Esophagus muscularis mucosa (tissue), 4 donors: ENCODE results near the gene ST6GAL1. TPM values are rescaled to one million over a fixed set of nuclear protein-coding genes. Genes with fewer than 3 reads are reported as not detected.
"Not testable (repeated sequence)": the region's sequence is repeated elsewhere in the genome, so short reads cannot be mapped to it uniquely, and the experiment has no call there.

Experiments
- DNase-seq: peaks from one replicate; pipeline ENCODE4 v3.0.0-alpha.2; 2017; ENCODE audit errors: extremely low spot score
- H3K27ac ChIP-seq, 4 donors: fragments of 200-600 bp; sonication (generic); replicated peaks in 1 of 4; 1 replicate in 3 of 4; 2 replicates in 1 of 4; pipeline ENCODE4 v1.5.1; 2016 to 2019; ENCODE audit warnings: mild to moderate bottlenecking in 1 of 4
- H3K27me3 ChIP-seq, 4 donors: fragments of 200-600 bp; sonication (generic); one replicate each; pipeline versions ENCODE4 v1.5.1 to v1.6.0; 2016 to 2019
- H3K36me3 ChIP-seq, 4 donors: fragments of 200-600 bp; sonication (generic); one replicate each; pipeline ENCODE4 v1.5.1; 2016 to 2019
- H3K4me1 ChIP-seq, 4 donors: fragments of 200-600 bp; sonication (generic); one replicate each; pipeline ENCODE4 v1.5.1; 2016 to 2019
- H3K4me3 ChIP-seq, 4 donors: fragments of 200-600 bp; sonication (generic); 1 replicate in 2 of 4; 2 replicates in 2 of 4; pipeline ENCODE4 v1.5.1; 2016 to 2019; ENCODE audit warnings: mild to moderate bottlenecking in 4 of 4, moderate library complexity in 1 of 4
- H3K9me3 ChIP-seq, 4 donors: fragments of 200-600 bp; sonication (generic); 1 replicate in 3 of 4; 2 replicates in 1 of 4; pipeline ENCODE4 v1.5.1; 2016 to 2019
- EP300 ChIP-seq: sonication (generic); formaldehyde crosslinking; IDR thresholded peaks from one replicate; pipeline ENCODE4 v1.6.1; 2017; ENCODE audit warnings: antibody characterized with exemption
- POLR2A ChIP-seq: fragments of 450-650 bp; IDR thresholded peaks from one replicate; pipeline ENCODE4 v1.6.1; 2017; ENCODE audit warnings: antibody characterized with exemption, moderate library complexity, mild to moderate bottlenecking, low read depth
- POLR2AphosphoS5 ChIP-seq, 2 donors: sonication (generic); formaldehyde crosslinking; IDR thresholded peaks; one replicate each; pipeline ENCODE4 v1.6.1; 2017; ENCODE audit warnings: antibody characterized with exemption in 2 of 2
- WGBS: methylation state at CpG from one replicate; pipeline ENCODE4 v1.1.5; 2018; 5-methylcytosine and 5-hydroxymethylcytosine counted together
- intact Hi-C: fragments of 100-400 bp; cut with DNase I; formaldehyde crosslinking; loops from one replicate; pipeline ENCODE4 v1.15.1; 2023
- total RNA-seq, 4 donors: library from RNA; depleted of rRNA; stranded (reverse); fragments of >200 nt; gene quantifications; one replicate each; pipeline versions ENCODE4 v1.1.0 to v1.2.1, GENCODE V29; 2016
- TF ChIP-seq, protein P1 (sequence below), 3 experiments: fragments of 200-600 bp in 2 of 3; fragments of 450-650 bp in 1 of 3; sonication (generic) in 2 of 3; IDR thresholded peaks; one replicate each; pipeline ENCODE4 v1.5.1; 2017 to 2019; ENCODE audit warnings: antibody characterized with exemption in 3 of 3, mild to moderate bottlenecking in 2 of 3, moderate library complexity in 1 of 3

Gene ST6GAL1
- total RNA-seq, 4 donors from 2014 or later = 15.4 to 29.6 (median 24.4) TPM

DNA sequence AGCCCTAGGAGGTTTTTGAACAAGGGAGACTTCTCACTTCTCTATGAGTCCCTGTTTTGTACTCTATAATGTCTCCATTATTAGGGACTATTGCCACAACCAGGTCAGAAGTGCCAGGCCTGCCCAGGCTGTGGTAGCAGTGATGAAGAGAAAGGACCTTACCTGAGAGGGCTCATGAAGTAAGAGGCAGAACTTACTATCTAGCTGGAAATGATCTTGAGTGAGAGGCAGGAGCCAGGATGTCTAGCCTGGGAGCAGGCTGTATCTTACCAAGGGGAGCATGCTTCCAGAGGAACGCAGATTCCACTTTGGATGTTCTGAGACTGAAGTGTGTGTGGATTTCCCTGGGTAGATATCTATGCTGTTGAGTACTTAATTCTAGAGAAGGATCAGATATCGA, 115.7 kb downstream of the ST6GAL1 start:
- Histone ChIP-seq H3K27me3 (no peaks in the 10 kb centered on the region), H3K4me1 (peaks cover 0 to 25% (median 12%) of the 10 kb centered on the region in 4 donors), H3K27ac (no peak overlapping the region), H3K9me3 (no peaks in the 10 kb centered on the region), H3K36me3 (peaks cover 0 to 21% (median 5%) of the 10 kb centered on the region in 4 donors), H3K4me3 (no peak overlapping the region)
- TF ChIP-seq EP300 (no peak), POLR2A (no peak), POLR2AphosphoS5 (IDR thresholded peaks at IDR 0.05) (no peak)
- TF ChIP-seq, protein P1, sequence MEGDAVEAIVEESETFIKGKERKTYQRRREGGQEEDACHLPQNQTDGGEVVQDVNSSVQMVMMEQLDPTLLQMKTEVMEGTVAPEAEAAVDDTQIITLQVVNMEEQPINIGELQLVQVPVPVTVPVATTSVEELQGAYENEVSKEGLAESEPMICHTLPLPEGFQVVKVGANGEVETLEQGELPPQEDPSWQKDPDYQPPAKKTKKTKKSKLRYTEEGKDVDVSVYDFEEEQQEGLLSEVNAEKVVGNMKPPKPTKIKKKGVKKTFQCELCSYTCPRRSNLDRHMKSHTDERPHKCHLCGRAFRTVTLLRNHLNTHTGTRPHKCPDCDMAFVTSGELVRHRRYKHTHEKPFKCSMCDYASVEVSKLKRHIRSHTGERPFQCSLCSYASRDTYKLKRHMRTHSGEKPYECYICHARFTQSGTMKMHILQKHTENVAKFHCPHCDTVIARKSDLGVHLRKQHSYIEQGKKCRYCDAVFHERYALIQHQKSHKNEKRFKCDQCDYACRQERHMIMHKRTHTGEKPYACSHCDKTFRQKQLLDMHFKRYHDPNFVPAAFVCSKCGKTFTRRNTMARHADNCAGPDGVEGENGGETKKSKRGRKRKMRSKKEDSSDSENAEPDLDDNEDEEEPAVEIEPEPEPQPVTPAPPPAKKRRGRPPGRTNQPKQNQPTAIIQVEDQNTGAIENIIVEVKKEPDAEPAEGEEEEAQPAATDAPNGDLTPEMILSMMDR (IDR thresholded peaks at IDR 0.05) = no peak
- WGBS = 100% methylated on average over 2 of the region's 2 CpGs
- intact Hi-C loops = no loop called here
- no peak for DNase-seq

DNA sequence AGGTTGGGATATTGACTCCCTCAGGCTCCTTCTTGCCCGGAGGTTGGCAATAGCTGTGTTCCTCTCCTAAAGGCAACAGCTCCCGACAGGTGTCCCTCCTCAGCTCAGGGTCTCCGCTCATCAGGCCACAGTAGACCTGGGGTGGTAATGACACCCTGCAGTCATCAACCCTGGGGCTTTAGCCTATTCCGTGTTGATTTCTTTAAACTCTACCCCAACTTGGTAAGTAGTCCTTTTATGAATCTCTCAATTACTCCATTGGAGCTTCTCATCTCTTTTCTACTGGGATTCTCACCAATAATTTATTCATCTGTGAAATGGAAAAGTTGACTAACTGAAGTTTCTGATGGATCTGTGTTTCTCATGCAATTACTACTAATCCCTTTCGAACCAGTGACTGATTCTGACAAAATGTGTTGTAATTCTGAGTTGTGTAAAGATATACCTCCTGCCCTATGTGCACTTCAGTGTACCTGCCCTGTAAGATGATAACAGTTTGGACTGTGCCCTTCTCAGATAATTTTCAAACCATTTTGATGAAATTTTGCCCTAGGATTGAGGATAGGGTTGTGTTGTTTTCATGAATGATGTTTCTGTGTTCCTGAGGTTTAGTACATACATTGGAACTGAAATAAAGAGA, 119.3 kb downstream of the ST6GAL1 start:
- no peak for TF ChIP-seq POLR2AphosphoS5 (IDR thresholded peaks at IDR 0.05)
- no peak for TF ChIP-seq POLR2A
- TF ChIP-seq EP300 = no peak
- TF ChIP-seq, protein P1 (IDR thresholded peaks at IDR 0.05) = no peak
- intact Hi-C loops = no loop called here
- peak; percentile 45 for DNase-seq
- no peak overlapping the region for H3K27ac ChIP-seq
- WGBS = 84% methylated on average over 5 of the region's 5 CpGs
- peaks cover 0 to 35% (median 11%) of the 10 kb centered on the region in 4 donors for H3K36me3 ChIP-seq
- H3K9me3 ChIP-seq = peaks cover 0 to 11% (median 9%) of the 10 kb centered on the region in 4 donors
- no peaks in the 10 kb centered on the region for H3K27me3 ChIP-seq
- no peak overlapping the region for H3K4me3 ChIP-seq
- H3K4me1 ChIP-seq = peaks cover 0 to 10% (median 4%) of the 10 kb centered on the region in 4 donors

DNA sequence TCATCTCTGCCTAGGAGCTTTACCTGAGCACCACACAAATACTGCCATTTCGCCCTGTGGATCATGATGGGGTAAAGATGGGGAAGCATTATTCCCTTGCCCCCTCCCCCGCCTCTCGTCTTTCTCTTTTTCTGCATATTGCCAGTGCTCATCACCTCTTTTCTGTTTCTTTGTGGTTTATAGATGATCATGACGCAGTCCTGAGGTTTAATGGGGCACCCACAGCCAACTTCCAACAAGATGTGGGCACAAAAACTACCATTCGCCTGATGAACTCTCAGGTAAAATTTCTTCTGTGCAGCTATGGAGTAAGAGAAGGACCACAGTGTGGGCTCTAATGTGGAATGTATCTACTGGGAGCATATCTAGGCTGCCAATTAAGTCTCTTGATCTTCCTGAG, 120.7 kb downstream of the ST6GAL1 start:
- no peaks in the 10 kb centered on the region for H3K27me3 ChIP-seq
- H3K36me3 ChIP-seq = peaks cover 0 to 36% (median 11%) of the 10 kb centered on the region in 4 donors
- H3K4me1 ChIP-seq = no peaks in the 10 kb centered on the region
- H3K9me3 ChIP-seq = peaks cover 0 to 13% (median 11%) of the 10 kb centered on the region in 4 donors
- intact Hi-C loops = no loop called here
- TF ChIP-seq EP300 = no peak
- TF ChIP-seq POLR2A = no peak
- TF ChIP-seq POLR2AphosphoS5 (IDR thresholded peaks at IDR 0.05) = no peak
- TF ChIP-seq, protein P1 (IDR thresholded peaks at IDR 0.05) = no peak
- H3K27ac ChIP-seq = no peak overlapping the region
- no peak overlapping the region for H3K4me3 ChIP-seq
- peak; percentile 26 for DNase-seq
- 96% methylated on average over 5 of the region's 5 CpGs for WGBS

DNA sequence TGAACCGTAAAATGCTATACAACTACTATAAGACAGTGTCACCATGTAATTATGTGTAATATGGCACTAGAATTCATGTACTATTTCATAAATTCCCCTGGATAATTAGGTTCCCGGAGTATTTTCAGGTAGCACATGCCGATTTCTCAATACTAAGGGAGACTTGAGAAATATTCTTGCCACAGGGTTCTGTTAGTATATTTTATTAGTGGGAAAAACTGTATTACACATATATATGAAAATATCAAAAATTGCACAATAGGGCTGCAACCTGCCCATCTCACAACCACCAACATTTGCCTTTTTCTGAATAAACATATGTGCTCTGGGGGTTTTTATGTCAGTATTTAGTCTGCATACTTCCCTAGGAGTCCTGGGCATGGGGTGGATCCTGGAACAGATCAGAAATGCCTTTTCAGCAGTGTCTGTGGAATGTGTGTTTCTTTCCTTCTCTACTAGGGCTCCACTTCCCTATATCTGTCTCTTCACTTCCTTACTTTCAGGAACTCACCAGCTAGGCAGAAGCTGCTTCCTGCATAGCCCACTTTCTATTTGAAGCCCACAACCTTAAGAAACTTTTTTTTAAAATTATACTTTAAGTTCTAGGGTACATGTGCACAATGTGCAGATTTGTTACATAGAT, 121.5 kb downstream of the ST6GAL1 start:
- peaks cover 0 to 13% (median 11%) of the 10 kb centered on the region in 4 donors for H3K9me3 ChIP-seq
- H3K27ac ChIP-seq = no peak overlapping the region
- no peak for DNase-seq
- no peaks in the 10 kb centered on the region for H3K27me3 ChIP-seq
- TF ChIP-seq POLR2A (no peak), EP300 (no peak), POLR2AphosphoS5 (IDR thresholded peaks at IDR 0.05) (no peak)
- TF ChIP-seq, protein P1 (IDR thresholded peaks at IDR 0.05) = no peak
- intact Hi-C loops = no loop called here
- H3K4me1 ChIP-seq = no peaks in the 10 kb centered on the region
- H3K36me3 ChIP-seq = peaks cover 0 to 40% (median 11%) of the 10 kb centered on the region in 4 donors
- no peak overlapping the region for H3K4me3 ChIP-seq
- WGBS = 90% methylated on average over 3 of the region's 3 CpGs

DNA sequence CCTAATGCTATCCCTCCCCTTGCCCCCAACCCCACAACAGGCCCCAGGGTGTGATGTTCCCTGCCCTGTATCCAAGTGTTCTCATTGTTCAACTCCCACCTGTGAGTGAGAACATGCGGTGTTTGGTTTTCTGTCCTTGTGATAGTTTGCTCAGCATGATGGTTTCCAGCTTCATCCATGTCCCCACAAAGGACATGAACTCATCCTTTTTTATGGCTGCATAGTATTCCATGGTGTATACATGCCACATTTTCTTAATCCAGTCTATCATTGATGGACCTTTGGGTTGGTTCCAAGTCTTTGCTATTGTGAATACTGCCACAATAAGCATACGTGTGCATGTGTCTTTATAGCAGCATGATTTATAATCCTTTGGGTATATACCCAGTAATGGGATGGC, 122.1 kb downstream of the ST6GAL1 start:
- DNase-seq, H3K27me3 ChIP-seq, H3K4me1 ChIP-seq, intact Hi-C loops, H3K4me3 ChIP-seq, H3K27ac ChIP-seq: not testable (repeated sequence)
- peaks cover 0 to 46% (median 12%) of the 10 kb centered on the region in 4 donors for H3K36me3 ChIP-seq
- peaks cover 0 to 17% (median 13%) of the 10 kb centered on the region in 4 donors for H3K9me3 ChIP-seq
- 97% methylated on average over 2 of the region's 2 CpGs for WGBS

DNA sequence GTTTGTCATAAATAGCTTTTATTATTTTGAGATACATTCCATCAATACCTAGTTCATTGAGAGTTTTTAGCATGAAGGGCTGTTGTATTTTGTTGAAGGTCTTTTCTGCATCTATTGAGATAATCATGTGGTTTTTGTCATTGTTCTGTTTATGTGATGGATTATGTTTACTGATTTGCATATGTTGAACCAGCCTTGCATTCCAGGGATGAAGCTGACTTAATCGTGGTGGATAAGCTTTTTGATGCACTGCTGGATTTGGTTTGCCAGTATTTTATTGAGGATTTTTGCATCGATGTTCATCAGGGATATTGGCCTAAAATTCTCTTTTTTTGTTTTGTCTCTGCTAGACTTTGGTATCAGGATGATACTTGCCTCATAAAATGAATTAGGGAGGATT, 124.1 kb downstream of the ST6GAL1 start:
- WGBS = 91% methylated on average over 2 of the region's 2 CpGs
- Histone ChIP-seq H3K36me3 (peaks cover 0 to 65% (median 18%) of the 10 kb centered on the region in 4 donors), H3K9me3 (peaks cover 0 to 25% (median 16%) of the 10 kb centered on the region in 4 donors)

DNA sequence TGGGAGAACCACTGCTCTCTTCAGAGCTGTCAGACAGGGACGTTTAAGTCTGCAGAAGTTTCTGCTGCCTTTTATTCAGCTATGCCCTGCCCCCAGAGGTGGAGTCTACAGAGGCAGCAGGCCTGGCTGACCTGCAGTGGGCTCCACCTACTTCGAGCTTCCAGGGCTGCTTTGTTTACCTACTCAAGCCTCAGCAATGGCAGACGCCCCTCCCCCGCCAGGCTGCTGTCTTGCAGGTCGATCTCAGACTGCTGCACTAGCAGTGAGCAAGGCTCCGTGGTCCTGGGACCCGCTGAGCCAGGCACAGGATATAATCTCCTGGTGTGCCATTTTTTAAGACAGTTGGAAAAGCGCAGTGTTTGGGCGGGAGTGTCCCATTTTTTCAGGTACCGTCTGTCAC, 127.5 kb downstream of the ST6GAL1 start:
- H3K27ac ChIP-seq, H3K4me3 ChIP-seq, H3K4me1 ChIP-seq, H3K27me3 ChIP-seq, intact Hi-C loops: not testable (repeated sequence)
- 88% methylated on average over 8 of the region's 10 CpGs for WGBS
- peaks cover 0 to 25% (median 16%) of the 10 kb centered on the region in 4 donors for H3K9me3 ChIP-seq
- DNase-seq = peak; percentile 21
- H3K36me3 ChIP-seq = peaks cover 0 to 54% (median 12%) of the 10 kb centered on the region in 4 donors

More for the DNA sequence above, 124.1 kb downstream of the ST6GAL1 start:
- intact Hi-C loops, DNase-seq, H3K27ac ChIP-seq, H3K4me1 ChIP-seq, H3K27me3 ChIP-seq, H3K4me3 ChIP-seq: not testable (repeated sequence)
